ENCODE results near the gene DUSP5. TPM values are rescaled to one million over a fixed set of nuclear protein-coding genes. Genes with fewer than 3 reads are reported as not detected.

Gene DUSP5
- total RNA-seq, 1 donor from 2014 or later: 32.4 TPM

- DNase-seq (ENCODE audit: low spot score): no peak
Observed at GRCh38 chr10:110544958-110545537, 47.3 kb downstream of the DUSP5 start.

DNA sequence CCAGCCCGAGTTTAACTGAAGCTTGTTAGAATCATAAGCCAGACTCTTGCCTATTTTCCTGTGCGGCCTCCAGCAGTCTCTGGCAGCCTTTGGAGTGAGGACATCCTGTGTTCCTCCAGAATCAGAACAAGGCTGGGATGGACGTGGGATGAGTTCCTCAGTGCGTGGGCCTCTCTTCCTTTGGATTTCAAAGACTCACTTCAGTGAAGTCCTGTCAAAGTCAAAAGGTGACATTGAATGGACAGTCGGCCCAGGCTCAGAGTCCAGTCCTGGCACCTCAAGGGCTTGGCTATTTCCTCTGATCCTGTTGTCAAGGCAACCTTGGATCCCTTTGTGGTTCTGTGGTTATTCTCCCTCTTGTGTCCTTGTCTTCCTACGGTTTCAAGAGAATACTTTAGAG is 48.4 kb downstream of the DUSP5 start:
- DNase-seq (ENCODE audit: low spot score): no peak

GRCh38 chr10:110546499-110547110 is 48.9 kb downstream of the DUSP5 start:
- no peak for DNase-seq (ENCODE audit: low spot score)

DNA sequence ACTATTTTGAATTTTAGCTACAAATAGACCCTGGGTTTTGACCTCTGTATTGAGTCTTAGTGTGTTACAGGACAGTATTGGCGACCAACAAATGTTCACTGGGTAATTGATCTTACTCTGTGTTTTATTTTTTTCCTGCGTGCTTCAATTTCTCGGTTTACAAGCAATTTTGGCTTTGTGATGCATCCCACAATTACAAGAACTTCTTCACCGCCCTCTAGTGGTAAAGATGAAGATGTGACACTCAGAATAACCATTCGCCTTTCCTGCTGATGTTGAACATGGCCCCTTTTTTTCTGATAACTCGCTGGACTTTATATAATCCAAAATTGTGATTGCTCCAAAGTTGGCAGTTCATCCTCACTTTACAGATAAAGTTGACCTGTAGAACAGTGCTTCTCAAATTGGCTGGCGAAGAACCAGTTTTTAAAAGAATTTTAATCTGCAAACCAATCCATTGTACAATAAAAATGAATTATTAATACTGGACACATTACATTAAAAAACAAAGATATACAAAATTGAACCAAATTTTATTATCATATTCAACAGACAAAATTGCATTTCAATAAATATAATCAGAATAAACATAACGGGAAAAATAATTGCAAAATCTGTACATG is 49.5 kb downstream of the DUSP5 start:
- no peak for DNase-seq (ENCODE audit: low spot score)

- DNase-seq (ENCODE audit: low spot score): no peak
Observed at GRCh38 chr10:110548002-110548401, 50.3 kb downstream of the DUSP5 start.

GRCh38 chr10:110549211-110549610 is 51.5 kb downstream of the DUSP5 start:
- DNase-seq (ENCODE audit: low spot score): no peak

DNA sequence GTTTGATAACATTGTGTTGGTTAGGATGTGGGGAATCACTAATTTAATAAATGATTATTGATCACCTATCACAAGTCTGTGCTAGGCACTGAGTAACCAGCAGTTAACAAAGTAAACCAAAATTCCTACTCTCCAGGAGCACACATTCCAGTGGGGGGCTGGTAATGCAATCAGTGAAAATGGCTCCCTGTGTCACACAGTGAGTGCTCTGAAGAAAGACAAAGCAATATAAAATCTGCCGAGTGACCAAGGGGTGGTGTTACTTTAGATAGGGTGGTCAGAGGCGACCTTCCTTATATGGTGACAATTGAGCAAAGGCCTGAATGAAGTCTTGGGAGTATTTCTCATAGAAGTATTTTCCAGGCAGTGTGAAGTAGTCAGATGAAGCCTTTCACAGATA is 56.2 kb downstream of the DUSP5 start:
- DNase-seq (ENCODE audit: low spot score): no peak

- no peak for DNase-seq (ENCODE audit: low spot score)
Observed at GRCh38 chr10:110556296-110556695, 58.6 kb downstream of the DUSP5 start.

- no peak for DNase-seq (ENCODE audit: low spot score)
Observed at GRCh38 chr10:110556969-110557601, 59.4 kb downstream of the DUSP5 start.

GRCh38 chr10:110558041-110558440 is 60.3 kb downstream of the DUSP5 start:
- no peak for DNase-seq (ENCODE audit: low spot score)

DNA sequence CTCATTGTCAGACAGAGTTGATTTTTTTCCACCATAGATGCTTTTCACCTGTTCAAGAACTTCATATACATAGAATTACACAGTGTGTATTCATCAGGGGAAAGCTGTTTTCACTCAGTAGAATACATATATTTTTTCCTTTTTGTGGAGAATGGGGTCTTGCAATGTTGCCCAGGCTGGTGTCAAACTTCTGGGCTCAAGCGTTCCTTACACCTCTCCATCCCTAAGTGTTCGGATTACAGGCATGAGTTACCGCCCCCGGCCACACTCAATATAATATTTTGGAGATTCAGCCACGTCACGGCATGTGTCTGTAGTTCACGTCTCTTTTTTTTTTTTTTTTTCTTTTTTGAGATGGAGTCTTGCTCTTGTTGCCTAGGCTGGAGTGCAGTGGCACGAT is 62.3 kb downstream of the DUSP5 start:
- no peak for DNase-seq (ENCODE audit: low spot score)

Other genes with a start within 250 kb of the DUSP5 start
- 26.1 TPM for gene SMNDC1, start 193.0 kb upstream of the DUSP5 start, total RNA-seq
- 26.8 TPM for gene SMC3, start 69.8 kb downstream of the DUSP5 start, total RNA-seq
- gene RBM20, start 146.4 kb downstream of the DUSP5 start, total RNA-seq: 4.6 TPM